ENCODE results near the gene LRRC43.

The LRRC43 gene

GRCh38 chr12:122145505-122146330, 37.2 kb upstream of the LRRC43 start:
- TF ChIP-seq CTCF (IDR thresholded peaks at IDR 0.05; ENCODE audit: insufficient read depth, missing control alignments): no peak
- FAIRE-seq (no peak), DNase-seq (ENCODE audit: insufficient read length, low spot score) (no peak)

GRCh38 chr12:122147514-122148290, 35.2 kb upstream of the LRRC43 start:
- FAIRE-seq: no peak
- no peak for TF ChIP-seq CTCF (IDR thresholded peaks at IDR 0.05; ENCODE audit: insufficient read depth, missing control alignments)
- DNase-seq (ENCODE audit: insufficient read length, low spot score): no peak

- DNase-seq (ENCODE audit: insufficient read length, low spot score): no peak
- TF ChIP-seq CTCF (IDR thresholded peaks at IDR 0.05; ENCODE audit: insufficient read depth, missing control alignments): no peak
- FAIRE-seq: no peak
These were observed 34.3 kb upstream of the LRRC43 start for GRCh38 chr12:122148657-122149056.

GRCh38 chr12:122150127-122150681, 32.7 kb upstream of the LRRC43 start:
- FAIRE-seq (no peak), DNase-seq (ENCODE audit: insufficient read length, low spot score) (no peak)
- no peak for TF ChIP-seq CTCF (IDR thresholded peaks at IDR 0.05; ENCODE audit: insufficient read depth, missing control alignments)

GRCh38 chr12:122152754-122153153, 30.2 kb upstream of the LRRC43 start:
- FAIRE-seq: no peak
- no peak for DNase-seq (ENCODE audit: insufficient read length, low spot score)
- no peak for TF ChIP-seq CTCF (IDR thresholded peaks at IDR 0.05; ENCODE audit: insufficient read depth, missing control alignments)

GRCh38 chr12:122155705-122156104, 27.2 kb upstream of the LRRC43 start:
- no peak for FAIRE-seq
- no peak for TF ChIP-seq CTCF (IDR thresholded peaks at IDR 0.05; ENCODE audit: insufficient read depth, missing control alignments)

More at GRCh38 chr12:122155705-122156104, 27.2 kb upstream of the LRRC43 start:
- no peak for DNase-seq (ENCODE audit: insufficient read length, low spot score)

Measured in D721Med (cell line).